ENCODE measurements around the gene TMEM179.

TMEM179 gene

GRCh38 chr14:104544362-104544961 is 60.1 kb downstream of the TMEM179 start:
- no peak for DNase-seq (ENCODE audit: low spot score)

GRCh38 chr14:104542871-104543830 is 61.4 kb downstream of the TMEM179 start:
- no peak for DNase-seq (ENCODE audit: low spot score)

GRCh38 chr14:104541905-104542465 is 62.6 kb downstream of the TMEM179 start:
- DNase-seq (ENCODE audit: low spot score) = no peak
